HEK293 (cell line): Measurements from ENCODE around the gene IGFBP4.

ENCODE experiments used
- EGR2 ChIP-seq: fragments of 450-650 bp; formaldehyde crosslinking; IDR thresholded peaks from 2 replicates; pipeline ENCODE4 v1.5.1; 2016; ENCODE audit warnings: low read depth, missing biosample characterization, missing genetic modification characterization
- GLIS1 ChIP-seq: fragments of 450-650 bp; formaldehyde crosslinking; IDR thresholded peaks from 2 replicates; pipeline ENCODE4 v1.5.1; 2016; ENCODE audit warnings: missing biosample characterization, missing genetic modification characterization
- IKZF3 ChIP-seq: fragments of 450-650 bp; IDR thresholded peaks from 2 replicates; pipeline ENCODE4 v1.5.0; 2018; ENCODE audit warnings: missing biosample characterization, mild to moderate bottlenecking, missing genetic modification characterization, moderate library complexity
- INSM2 ChIP-seq: fragments of 450-650 bp; formaldehyde crosslinking; IDR thresholded peaks from 2 replicates; pipeline ENCODE4 v1.5.1; 2016; ENCODE audit warnings: missing biosample characterization, missing genetic modification characterization
- PRDM2 ChIP-seq: fragments of 450-650 bp; formaldehyde crosslinking; IDR thresholded peaks from 2 replicates; pipeline ENCODE4 v1.5.1; 2016; ENCODE audit warnings: missing biosample characterization, missing genetic modification characterization, borderline replicate concordance
- REST ChIP-seq: fragments of 450-650 bp; formaldehyde crosslinking; IDR thresholded peaks from 2 replicates; pipeline ENCODE4 v1.5.1; 2016; ENCODE audit warnings: missing biosample characterization, missing genetic modification characterization
- SP7 ChIP-seq: fragments of 450-650 bp; formaldehyde crosslinking; IDR thresholded peaks from 2 replicates; pipeline ENCODE4 v1.5.1; 2016; ENCODE audit warnings: missing biosample characterization, missing genetic modification characterization
- ZBTB17 ChIP-seq: fragments of 450-650 bp; formaldehyde crosslinking; IDR thresholded peaks from 2 replicates; pipeline ENCODE4 v1.5.1; 2016; ENCODE audit warnings: missing biosample characterization, missing genetic modification characterization
- ZEB2 ChIP-seq: fragments of 450-650 bp; formaldehyde crosslinking; IDR thresholded peaks from 2 replicates; pipeline ENCODE4 v1.5.1; 2016; ENCODE audit warnings: missing biosample characterization, missing genetic modification characterization
- ZFP69B ChIP-seq: fragments of 450-650 bp; formaldehyde crosslinking; IDR thresholded peaks from 2 replicates; pipeline ENCODE4 v1.5.1; 2016; ENCODE audit warnings: missing biosample characterization, missing genetic modification characterization
- ZNF335 ChIP-seq: fragments of 450-650 bp; formaldehyde crosslinking; conservative IDR thresholded peaks from 2 replicates; pipeline ENCODE4 v1.5.1; 2016; ENCODE audit warnings: missing biosample characterization, missing genetic modification characterization
- ZNF341 ChIP-seq: fragments of 450-650 bp; formaldehyde crosslinking; IDR thresholded peaks from 2 replicates; pipeline ENCODE4; 2016; ENCODE audit warnings: low read depth, missing biosample characterization, missing genetic modification characterization
- ZNF398 ChIP-seq: fragments of 450-650 bp; formaldehyde crosslinking; IDR thresholded peaks from 2 replicates; pipeline ENCODE4 v1.5.1; 2017; ENCODE audit warnings: missing biosample characterization, missing genetic modification characterization
- ZNF423 ChIP-seq: fragments of 450-650 bp; formaldehyde crosslinking; IDR thresholded peaks from 2 replicates; pipeline ENCODE4 v1.5.1; 2016; ENCODE audit warnings: missing biosample characterization, missing genetic modification characterization
- ZNF600 ChIP-seq: fragments of 450-650 bp; formaldehyde crosslinking; IDR thresholded peaks from 2 replicates; pipeline ENCODE4 v1.5.1; 2016; ENCODE audit warnings: missing biosample characterization, missing genetic modification characterization
- ZNF76 ChIP-seq: fragments of 450-650 bp; formaldehyde crosslinking; IDR thresholded peaks from 2 replicates; pipeline ENCODE4; 2016; ENCODE audit warnings: low read depth, missing biosample characterization, missing genetic modification characterization, borderline replicate concordance

IGFBP4 gene

GRCh38 chr17:40490289-40490853 is 47.1 kb downstream of the IGFBP4 start (continued):
- TF ChIP-seq REST (tag by site-specific recombination) (peak; percentile 87), ZNF600 (tag by site-specific recombination) (peak; percentile 46), ZNF76 (tag by site-specific recombination) (peak; percentile 26; the same call in 1 of the 2 replicates), SP7 (tag by site-specific recombination) (peak; percentile 38; the same call in 1 of the 2 replicates), ZNF423 (tag by site-specific recombination) (0 out of 2 replicates have a peak, but pooled peaks have one; percentile 23), EGR2 (tag by site-specific recombination) (no peak), ZFP69B (0 out of 2 replicates have a peak, but pooled peaks have one; percentile 31), ZBTB17 (tag by site-specific recombination) (peak; percentile 67), INSM2 (tag by site-specific recombination) (no peak), IKZF3 (tag by site-specific recombination) (0 out of 2 replicates have a peak, but pooled peaks have one; percentile 7), ZNF398 (tag by site-specific recombination) (peak; percentile 75), PRDM2 (tag by site-specific recombination) (no peak), ZNF341 (tag by site-specific recombination) (peak; percentile 89), ZEB2 (tag by site-specific recombination) (0 out of 2 replicates have a peak, but pooled peaks have one; percentile 25), ZNF335 (tag by site-specific recombination) (0 out of 2 replicates have a peak, but pooled peaks have one; percentile 28), GLIS1 (tag by site-specific recombination) (no peak)
